ENCODE measurements around the gene NT5DC4.
"Not testable (repeated sequence)": the region's sequence is repeated elsewhere in the genome, so short reads cannot be mapped to it uniquely, and the experiment has no call there.

The NT5DC4 gene

DNA sequence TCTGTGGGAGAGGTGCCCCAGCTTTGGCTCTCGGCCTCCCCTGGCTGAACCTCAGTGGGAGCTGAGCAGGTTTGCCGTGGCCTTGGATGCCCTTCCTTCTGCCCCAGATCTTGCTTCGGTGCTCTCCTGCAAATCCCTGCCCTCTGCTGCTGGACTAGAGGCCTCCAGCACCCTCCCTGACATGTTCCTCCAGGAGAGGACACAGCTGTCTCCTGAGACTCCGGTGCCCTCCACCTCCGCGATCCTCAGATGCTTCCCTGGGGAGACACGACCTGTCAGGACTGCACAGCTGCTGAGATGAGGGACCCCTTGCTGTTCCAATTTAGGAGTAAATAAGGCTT is 7.3 kb upstream of the NT5DC4 start:
- H3K27me3 ChIP-seq (ENCODE audit: control insufficient read depth, insufficient read depth, low read length): no peaks in the 10 kb centered on the region
- H3K36me3 ChIP-seq (ENCODE audit: control insufficient read depth, insufficient read depth, low read length): no peaks in the 10 kb centered on the region
- H3K9me3 ChIP-seq (ENCODE audit: control insufficient read depth, insufficient read depth, low read depth, low read length): no peaks in the 10 kb centered on the region
- H3K4me1 ChIP-seq (ENCODE audit: control insufficient read depth, insufficient read depth, low read length): no peaks in the 10 kb centered on the region; the same call in 1 of the 2 replicates
- no peak overlapping the region for H3K4me3 ChIP-seq (ENCODE audit: low read depth, low read length)
- no peak overlapping the region for H3K9ac ChIP-seq (ENCODE audit: low read length)
- no peak overlapping the region for H3K27ac ChIP-seq (ENCODE audit: low read depth, low read length)

DNA sequence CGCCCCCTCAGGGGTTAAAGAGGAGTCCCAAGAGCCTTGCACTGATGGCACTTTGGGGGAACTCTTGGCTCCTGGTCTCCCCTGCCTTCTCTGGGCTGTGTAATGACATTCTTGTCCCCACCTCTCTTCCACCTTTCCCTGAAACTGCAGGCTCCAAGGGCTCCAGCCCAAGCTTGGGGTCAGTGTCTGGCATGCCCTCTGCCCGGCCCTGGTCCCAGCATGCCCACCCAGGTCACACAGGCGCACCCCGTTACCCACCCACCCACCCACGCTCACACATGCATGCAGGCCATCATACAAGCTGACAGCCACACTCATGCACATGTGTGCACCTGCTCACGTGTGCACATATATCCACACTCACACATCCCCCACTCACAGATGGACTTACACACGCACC is 6.9 kb upstream of the NT5DC4 start:
- Histone ChIP-seq H3K9me3 (ENCODE audit: control insufficient read depth, insufficient read depth, low read depth, low read length) (no peaks in the 10 kb centered on the region), H3K27ac (ENCODE audit: low read depth, low read length) (no peak overlapping the region), H3K4me3 (ENCODE audit: low read depth, low read length) (no peak overlapping the region), H3K36me3 (ENCODE audit: control insufficient read depth, insufficient read depth, low read length) (no peaks in the 10 kb centered on the region), H3K9ac (ENCODE audit: low read length) (no peak overlapping the region), H3K27me3 (ENCODE audit: control insufficient read depth, insufficient read depth, low read length) (no peaks in the 10 kb centered on the region), H3K4me1 (ENCODE audit: control insufficient read depth, insufficient read depth, low read length) (no peaks in the 10 kb centered on the region; the same call in 1 of the 2 replicates)

DNA sequence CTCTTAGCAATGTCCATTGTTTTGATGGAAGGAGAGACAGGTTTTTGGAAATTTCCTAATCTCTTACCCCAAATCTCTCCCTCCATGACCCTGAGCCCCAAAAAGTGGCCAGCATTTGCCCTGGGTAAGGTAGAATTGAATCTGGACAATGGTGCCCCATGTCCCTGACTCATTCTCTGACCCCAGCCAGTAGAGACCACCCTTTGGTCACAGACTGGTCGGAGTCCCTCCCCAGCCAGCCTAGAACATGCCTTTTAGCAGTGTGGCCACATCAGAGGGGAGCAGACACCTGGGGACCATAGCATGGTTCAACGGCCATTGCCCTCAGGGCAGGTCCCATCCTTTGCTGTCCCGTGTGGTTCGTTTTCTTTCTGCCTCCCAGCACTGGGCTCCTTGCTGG is 6.5 kb upstream of the NT5DC4 start:
- H3K4me3 ChIP-seq (ENCODE audit: low read depth, low read length): no peak overlapping the region
- no peaks in the 10 kb centered on the region for H3K9me3 ChIP-seq (ENCODE audit: control insufficient read depth, insufficient read depth, low read depth, low read length)
- H3K36me3 ChIP-seq (ENCODE audit: control insufficient read depth, insufficient read depth, low read length): no peaks in the 10 kb centered on the region
- H3K9ac ChIP-seq (ENCODE audit: low read length): no peak overlapping the region
- H3K4me1 ChIP-seq (ENCODE audit: control insufficient read depth, insufficient read depth, low read length): no peaks in the 10 kb centered on the region; the same call in 1 of the 2 replicates
- H3K27ac ChIP-seq (ENCODE audit: low read depth, low read length): no peak overlapping the region
- H3K27me3 ChIP-seq (ENCODE audit: control insufficient read depth, insufficient read depth, low read length): no peaks in the 10 kb centered on the region

DNA sequence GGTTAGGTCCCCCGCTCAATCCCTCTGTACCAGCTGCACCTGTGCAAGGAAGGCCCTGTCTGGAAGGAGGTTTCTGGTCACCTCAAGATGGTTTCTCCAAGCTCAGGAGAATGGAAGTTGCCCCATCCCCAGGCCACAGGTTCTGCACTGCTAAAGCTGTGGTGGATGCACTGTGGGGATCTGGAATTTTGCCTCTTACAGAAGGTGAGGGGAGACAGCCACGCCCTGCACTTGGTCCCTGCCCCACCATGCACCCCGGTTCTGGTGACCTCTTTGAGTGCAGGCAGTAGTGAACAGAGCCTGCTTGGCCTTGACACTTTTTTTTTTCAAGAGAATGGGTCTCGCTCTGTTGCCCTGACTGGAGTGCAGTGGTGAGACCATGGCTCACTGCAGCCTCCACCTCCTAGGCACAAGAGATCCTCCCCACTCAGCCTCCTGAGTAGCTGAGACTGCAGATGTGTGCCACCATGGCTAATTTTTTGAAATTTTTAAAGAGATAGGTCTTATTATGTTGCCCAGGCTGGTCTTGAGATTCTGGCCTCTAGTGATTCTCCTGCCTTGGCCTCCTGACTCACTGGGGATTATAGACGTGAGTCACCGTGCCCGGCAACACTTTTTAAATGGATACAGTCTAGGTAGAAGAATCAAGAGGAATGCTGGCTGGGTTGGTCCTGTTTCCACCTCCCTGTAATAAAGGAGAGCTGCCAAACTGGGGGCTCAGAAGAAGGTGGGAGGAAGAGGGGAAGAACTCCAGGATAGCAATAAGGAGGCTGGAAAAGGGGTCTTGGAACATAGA is 5.8 kb upstream of the NT5DC4 start:
- Histone ChIP-seq H3K9me3 (ENCODE audit: control insufficient read depth, insufficient read depth, low read depth, low read length) (no peaks in the 10 kb centered on the region), H3K4me1 (ENCODE audit: control insufficient read depth, insufficient read depth, low read length) (no peaks in the 10 kb centered on the region; the same call in 1 of the 2 replicates), H3K27me3 (ENCODE audit: control insufficient read depth, insufficient read depth, low read length) (no peaks in the 10 kb centered on the region), H3K4me3 (ENCODE audit: low read depth, low read length) (no peak overlapping the region), H3K36me3 (ENCODE audit: control insufficient read depth, insufficient read depth, low read length) (no peaks in the 10 kb centered on the region), H3K27ac (ENCODE audit: low read depth, low read length) (no peak overlapping the region), H3K9ac (ENCODE audit: low read length) (no peak overlapping the region)

DNA sequence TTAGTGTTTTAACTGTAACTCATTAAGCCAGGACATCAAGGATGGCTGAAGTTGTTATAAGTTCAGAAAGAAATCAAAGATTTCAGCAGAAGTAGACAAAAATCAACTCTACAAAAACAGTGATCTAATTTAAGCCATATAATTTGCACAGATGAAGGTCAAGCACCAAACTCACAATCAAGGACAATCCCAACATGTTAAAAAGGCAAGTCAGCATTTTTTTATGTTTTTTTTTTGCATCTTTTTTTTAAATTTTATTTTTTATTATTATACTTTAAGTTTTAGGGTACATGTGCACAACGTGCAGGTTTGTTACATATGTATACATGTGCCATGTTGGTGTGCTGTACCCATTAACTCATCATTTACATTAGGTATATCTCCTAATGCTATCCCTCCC is 4.7 kb upstream of the NT5DC4 start:
- H3K9me3 ChIP-seq (ENCODE audit: control insufficient read depth, insufficient read depth, low read depth, low read length); H3K27ac ChIP-seq (ENCODE audit: low read depth, low read length); H3K27me3 ChIP-seq (ENCODE audit: control insufficient read depth, insufficient read depth, low read length); H3K36me3 ChIP-seq (ENCODE audit: control insufficient read depth, insufficient read depth, low read length); H3K4me1 ChIP-seq (ENCODE audit: control insufficient read depth, insufficient read depth, low read length); H3K9ac ChIP-seq (ENCODE audit: low read length); H3K4me3 ChIP-seq (ENCODE audit: low read depth, low read length): not testable (repeated sequence)

DNA sequence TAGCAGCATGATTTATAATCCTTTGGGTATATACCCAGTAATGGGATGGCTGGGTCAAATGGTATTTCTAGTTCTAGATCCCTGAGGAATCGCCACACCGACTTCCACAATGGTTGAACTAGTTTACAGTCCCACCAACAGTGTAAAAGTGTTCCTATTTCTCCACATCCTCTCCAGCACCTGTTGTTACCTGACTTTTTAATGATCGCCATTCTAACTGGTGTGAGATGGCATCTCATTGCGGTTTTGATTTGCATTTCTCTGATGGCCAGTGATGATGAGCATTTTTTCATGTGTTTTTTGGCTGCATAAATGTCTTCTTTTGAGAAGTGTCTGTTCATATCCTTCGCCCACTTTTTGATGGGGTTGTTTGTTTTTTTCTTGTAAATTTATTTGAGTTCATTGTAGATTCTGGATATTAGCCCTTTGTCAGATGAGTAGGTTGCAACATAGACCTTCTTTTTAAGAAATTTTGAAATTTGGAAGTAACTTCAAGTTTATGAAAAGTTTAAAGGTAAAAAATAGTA is 3.9 kb upstream of the NT5DC4 start:
- H3K9me3 ChIP-seq (ENCODE audit: control insufficient read depth, insufficient read depth, low read depth, low read length); H3K36me3 ChIP-seq (ENCODE audit: control insufficient read depth, insufficient read depth, low read length); H3K27me3 ChIP-seq (ENCODE audit: control insufficient read depth, insufficient read depth, low read length); H3K27ac ChIP-seq (ENCODE audit: low read depth, low read length); H3K9ac ChIP-seq (ENCODE audit: low read length); H3K4me1 ChIP-seq (ENCODE audit: control insufficient read depth, insufficient read depth, low read length); H3K4me3 ChIP-seq (ENCODE audit: low read depth, low read length): not testable (repeated sequence)

DNA sequence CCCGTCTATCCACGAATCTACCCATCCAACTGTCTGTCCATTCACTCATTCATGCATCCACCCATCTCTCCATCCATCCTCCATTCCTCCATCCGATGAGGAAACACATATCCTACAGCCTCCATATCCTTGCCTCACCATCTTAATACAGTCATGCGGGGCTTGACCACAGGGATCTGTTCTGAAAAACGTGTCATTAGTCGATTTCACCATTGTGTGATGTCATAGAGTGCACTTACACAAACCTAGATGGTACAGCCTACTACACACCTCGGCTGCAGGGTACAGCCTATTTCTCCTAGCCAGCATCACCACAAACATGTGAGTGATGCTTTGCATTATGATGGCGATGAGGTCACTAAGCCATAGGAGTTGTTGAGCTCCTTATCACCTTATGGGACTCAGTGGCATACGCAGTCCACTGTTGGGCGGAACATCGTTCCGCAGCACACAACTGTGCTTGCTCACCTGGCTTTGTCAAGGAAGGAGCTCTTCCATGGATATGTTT is 1.9 kb upstream of the NT5DC4 start:
- no peaks in the 10 kb centered on the region for H3K27me3 ChIP-seq (ENCODE audit: control insufficient read depth, insufficient read depth, low read length)
- H3K4me3 ChIP-seq (ENCODE audit: low read depth, low read length): no peak overlapping the region
- H3K9me3 ChIP-seq (ENCODE audit: control insufficient read depth, insufficient read depth, low read depth, low read length): no peaks in the 10 kb centered on the region
- no peaks in the 10 kb centered on the region for H3K4me1 ChIP-seq (ENCODE audit: control insufficient read depth, insufficient read depth, low read length)
- no peak overlapping the region for H3K27ac ChIP-seq (ENCODE audit: low read depth, low read length)
- H3K9ac ChIP-seq (ENCODE audit: low read length): no peak overlapping the region
- no peaks in the 10 kb centered on the region for H3K36me3 ChIP-seq (ENCODE audit: control insufficient read depth, insufficient read depth, low read length)

DNA sequence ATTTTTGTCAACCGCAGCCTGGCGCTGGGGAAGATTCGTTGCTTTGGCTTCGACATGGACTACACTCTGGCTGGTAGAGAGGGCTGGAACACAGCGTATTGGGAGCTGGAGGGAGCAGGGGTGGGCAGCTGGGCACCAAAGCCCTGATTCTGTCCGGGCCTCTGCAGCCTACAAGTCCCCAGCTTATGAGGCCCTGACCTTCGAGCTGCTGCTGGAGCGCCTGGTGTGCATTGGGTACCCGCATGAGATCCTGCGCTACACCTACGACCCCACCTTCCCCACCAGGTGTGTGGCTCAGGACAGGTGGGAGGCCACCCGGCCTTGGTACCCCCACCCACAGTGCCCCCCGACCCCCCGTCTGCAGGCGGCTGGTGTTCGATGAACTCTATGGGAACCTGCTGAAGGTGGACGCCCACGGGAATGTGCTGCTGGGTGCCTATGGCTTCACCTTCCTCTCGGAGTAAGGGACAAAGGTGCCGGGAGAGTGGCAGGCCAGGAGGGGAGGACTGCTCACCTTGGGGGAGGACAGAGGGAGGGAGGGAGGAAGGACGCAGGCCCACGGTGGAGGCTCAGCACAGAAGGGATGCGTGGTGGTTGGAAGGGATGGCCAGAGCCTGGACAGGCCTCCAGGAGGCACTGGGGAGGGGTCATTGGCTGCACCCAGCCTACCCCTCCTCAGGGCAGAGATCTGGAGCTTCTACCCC is 1.2 kb downstream of the NT5DC4 start:
- Histone ChIP-seq H3K4me1 (ENCODE audit: control insufficient read depth, insufficient read depth, low read length) (peaks cover 4% of the 10 kb centered on the region), H3K27me3 (ENCODE audit: control insufficient read depth, insufficient read depth, low read length) (no peaks in the 10 kb centered on the region), H3K9ac (ENCODE audit: low read length) (no peak overlapping the region), H3K9me3 (ENCODE audit: control insufficient read depth, insufficient read depth, low read depth, low read length) (no peaks in the 10 kb centered on the region), H3K36me3 (ENCODE audit: control insufficient read depth, insufficient read depth, low read length) (no peaks in the 10 kb centered on the region), H3K4me3 (ENCODE audit: low read depth, low read length) (no peak overlapping the region), H3K27ac (ENCODE audit: low read depth, low read length) (no peak overlapping the region)

DNA sequence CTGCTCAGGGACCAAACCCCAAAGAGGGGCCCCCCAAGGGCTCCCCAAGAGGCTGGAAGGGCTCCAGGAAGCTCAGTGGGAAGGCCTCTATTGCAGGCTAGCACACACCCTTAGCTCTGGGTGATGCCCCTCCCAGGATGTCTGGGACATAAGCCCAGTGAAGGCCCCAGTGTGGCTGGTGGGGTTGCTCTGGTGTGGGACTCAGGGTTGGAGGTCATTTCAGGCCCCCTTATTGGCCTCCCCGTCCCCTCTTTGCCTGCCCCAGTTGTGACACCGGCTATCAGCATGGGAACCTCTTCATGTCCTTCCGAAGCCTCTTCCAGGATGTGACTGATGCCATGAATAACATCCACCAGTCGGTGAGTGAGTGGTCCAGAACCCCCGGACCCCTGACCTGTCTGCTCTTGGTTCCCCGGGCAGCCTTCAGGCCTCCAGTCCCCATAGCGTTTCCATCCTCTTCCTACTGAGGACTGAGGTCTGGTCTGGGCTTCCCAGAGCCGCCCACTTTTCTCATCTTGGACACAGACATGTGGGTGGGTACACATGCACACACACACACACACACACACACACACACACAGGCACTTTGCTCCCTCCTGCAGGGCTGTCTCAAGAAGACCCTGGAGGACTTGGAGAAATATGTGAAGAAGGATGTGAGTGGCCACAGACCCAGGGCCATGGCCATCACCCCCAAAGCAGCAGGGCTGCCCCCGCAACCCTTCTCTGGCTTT is 2.2 kb downstream of the NT5DC4 start:
- no peaks in the 10 kb centered on the region for H3K9me3 ChIP-seq (ENCODE audit: control insufficient read depth, insufficient read depth, low read depth, low read length)
- H3K4me3 ChIP-seq (ENCODE audit: low read depth, low read length): no peak overlapping the region
- H3K4me1 ChIP-seq (ENCODE audit: control insufficient read depth, insufficient read depth, low read length): peaks cover 4% of the 10 kb centered on the region
- no peaks in the 10 kb centered on the region for H3K27me3 ChIP-seq (ENCODE audit: control insufficient read depth, insufficient read depth, low read length)
- no peaks in the 10 kb centered on the region for H3K36me3 ChIP-seq (ENCODE audit: control insufficient read depth, insufficient read depth, low read length)
- no peak overlapping the region for H3K27ac ChIP-seq (ENCODE audit: low read depth, low read length)
- H3K9ac ChIP-seq (ENCODE audit: low read length): no peak overlapping the region

DNA sequence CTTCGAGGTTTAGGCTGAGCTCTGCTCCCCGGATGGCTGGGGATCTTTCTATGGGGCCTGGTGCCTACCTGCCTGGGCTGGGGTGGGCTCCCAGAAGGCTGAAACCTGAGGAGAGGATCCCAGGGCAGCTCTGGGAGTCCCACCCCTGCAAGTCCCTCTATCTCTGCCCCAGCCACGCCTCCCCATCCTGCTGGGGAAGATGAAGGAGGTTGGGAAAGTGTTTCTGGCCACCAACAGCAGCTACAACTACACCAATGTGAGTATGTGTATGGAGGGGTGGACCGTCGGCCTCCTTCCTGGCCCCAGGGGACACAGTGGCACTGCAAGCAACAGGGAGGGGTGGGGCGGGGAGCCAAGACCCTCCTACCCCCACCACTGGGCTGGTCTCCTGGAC is 2.7 kb downstream of the NT5DC4 start:
- peaks cover 4% of the 10 kb centered on the region for H3K4me1 ChIP-seq (ENCODE audit: control insufficient read depth, insufficient read depth, low read length)
- H3K27me3 ChIP-seq (ENCODE audit: control insufficient read depth, insufficient read depth, low read length): no peaks in the 10 kb centered on the region
- H3K27ac ChIP-seq (ENCODE audit: low read depth, low read length): no peak overlapping the region
- no peaks in the 10 kb centered on the region for H3K9me3 ChIP-seq (ENCODE audit: control insufficient read depth, insufficient read depth, low read depth, low read length)
- H3K4me3 ChIP-seq (ENCODE audit: low read depth, low read length): no peak overlapping the region
- no peak overlapping the region for H3K9ac ChIP-seq (ENCODE audit: low read length)
- no peaks in the 10 kb centered on the region for H3K36me3 ChIP-seq (ENCODE audit: control insufficient read depth, insufficient read depth, low read length)

DNA sequence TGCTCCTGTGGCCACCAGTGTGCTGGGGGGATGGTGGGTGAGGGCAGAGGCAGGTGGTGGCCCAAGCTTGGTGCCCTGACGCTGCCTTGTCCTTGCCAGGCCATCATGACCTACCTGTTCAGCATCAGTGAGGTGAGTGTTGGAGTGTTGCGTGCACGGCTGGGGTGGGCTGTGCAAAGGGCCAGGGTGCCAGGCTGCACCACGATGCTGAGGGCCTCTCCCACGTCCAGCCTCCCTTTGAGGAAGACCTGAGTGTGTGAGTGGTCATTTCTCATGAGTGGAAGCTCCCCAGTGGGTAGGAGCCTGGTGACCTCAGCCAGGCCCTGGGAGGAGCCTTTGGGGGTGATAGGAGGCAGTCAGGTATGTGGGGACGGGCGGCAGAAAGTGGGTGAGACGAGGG is 3.2 kb downstream of the NT5DC4 start:
- no peaks in the 10 kb centered on the region for H3K27me3 ChIP-seq (ENCODE audit: control insufficient read depth, insufficient read depth, low read length)
- H3K9ac ChIP-seq (ENCODE audit: low read length): no peak overlapping the region
- no peaks in the 10 kb centered on the region for H3K36me3 ChIP-seq (ENCODE audit: control insufficient read depth, insufficient read depth, low read length)
- peaks cover 4% of the 10 kb centered on the region for H3K4me1 ChIP-seq (ENCODE audit: control insufficient read depth, insufficient read depth, low read length)
- no peak overlapping the region for H3K4me3 ChIP-seq (ENCODE audit: low read depth, low read length)
- H3K27ac ChIP-seq (ENCODE audit: low read depth, low read length): no peak overlapping the region
- no peaks in the 10 kb centered on the region for H3K9me3 ChIP-seq (ENCODE audit: control insufficient read depth, insufficient read depth, low read depth, low read length)

Data from HUES6 (cell line).